Measurements from ENCODE around the gene KIFAP3.
"Not testable (repeated sequence)": the region's sequence is repeated elsewhere in the genome, so short reads cannot be mapped to it uniquely, and the experiment has no call there.

Gene KIFAP3

GRCh38 chr1:170064821-170065220 lies 9.7 kb downstream of the KIFAP3 start:
- Histone ChIP-seq H3K27ac (no peak overlapping the region), H4K20me1 (no peaks in the 10 kb centered on the region), H3K9me3 (0 out of 2 replicates have a peak, but pooled peaks cover 4% of the 10 kb centered on the region), H3K4me2 (no peak overlapping the region), H3K9ac (no peak overlapping the region), H3K27me3 (no peaks in the 10 kb centered on the region), H3K36me3 (no peaks in the 10 kb centered on the region), H3K4me3 (no peak overlapping the region), H3K4me1 (no peaks in the 10 kb centered on the region)
- TF ChIP-seq Cebpa-rat (IDR thresholded peaks at IDR 0.05) = no peak

- H3K9me3 ChIP-seq = 0 out of 2 replicates have a peak, but pooled peaks cover 4% of the 10 kb centered on the region
- H3K4me2 ChIP-seq = no peak overlapping the region
- no peaks in the 10 kb centered on the region for H3K4me1 ChIP-seq
- H3K4me3 ChIP-seq = no peak overlapping the region
- H3K9ac ChIP-seq = no peak overlapping the region
- no peak for TF ChIP-seq Cebpa-rat (IDR thresholded peaks at IDR 0.05)
- no peaks in the 10 kb centered on the region for H3K36me3 ChIP-seq
- H3K27me3 ChIP-seq = no peaks in the 10 kb centered on the region
- H4K20me1 ChIP-seq = no peaks in the 10 kb centered on the region
- no peak overlapping the region for H3K27ac ChIP-seq
Observed at GRCh38 chr1:170063109-170063826, 11.2 kb downstream of the KIFAP3 start.

- H3K4me2 ChIP-seq, H3K4me1 ChIP-seq, H3K27ac ChIP-seq, H3K9me3 ChIP-seq, H3K4me3 ChIP-seq, H3K27me3 ChIP-seq, H4K20me1 ChIP-seq, H3K36me3 ChIP-seq, H3K9ac ChIP-seq: not testable (repeated sequence)
Observed at GRCh38 chr1:170061676-170062075, 12.8 kb downstream of the KIFAP3 start.

GRCh38 chr1:170060015-170060520 lies 14.4 kb downstream of the KIFAP3 start:
- not testable (repeated sequence) for H4K20me1 ChIP-seq, H3K9me3 ChIP-seq

GRCh38 chr1:170049176-170049800 lies 25.2 kb downstream of the KIFAP3 start:
- no peaks in the 10 kb centered on the region for H3K4me1 ChIP-seq
- no peak for TF ChIP-seq Cebpa-rat (IDR thresholded peaks at IDR 0.05)
- no peaks in the 10 kb centered on the region for H3K27me3 ChIP-seq
- H3K36me3 ChIP-seq = peaks cover 14% of the 10 kb centered on the region; the same call in 1 of the 2 replicates
- no peak overlapping the region for H3K4me2 ChIP-seq
- no peaks in the 10 kb centered on the region for H4K20me1 ChIP-seq
- H3K9me3 ChIP-seq = no peaks in the 10 kb centered on the region
- H3K4me3 ChIP-seq = no peak overlapping the region
- no peak overlapping the region for H3K9ac ChIP-seq
- no peak overlapping the region for H3K27ac ChIP-seq

More at GRCh38 chr1:170060015-170060520, 14.4 kb downstream of the KIFAP3 start:
- H3K36me3 ChIP-seq, H3K27ac ChIP-seq, H3K4me2 ChIP-seq, H3K9ac ChIP-seq, H3K4me3 ChIP-seq, H3K4me1 ChIP-seq, H3K27me3 ChIP-seq: not testable (repeated sequence)

GRCh38 chr1:170048515-170048914 lies 26.0 kb downstream of the KIFAP3 start:
- Histone ChIP-seq H3K4me3 (no peak overlapping the region), H3K27me3 (no peaks in the 10 kb centered on the region), H3K9me3 (no peaks in the 10 kb centered on the region), H3K4me2 (no peak overlapping the region), H4K20me1 (no peaks in the 10 kb centered on the region), H3K4me1 (no peaks in the 10 kb centered on the region), H3K36me3 (peaks cover 20% of the 10 kb centered on the region), H3K9ac (no peak overlapping the region), H3K27ac (no peak overlapping the region)
- no peak for TF ChIP-seq Cebpa-rat (IDR thresholded peaks at IDR 0.05)

GRCh38 chr1:170044187-170044586 lies 30.3 kb downstream of the KIFAP3 start:
- H3K4me3 ChIP-seq = no peak overlapping the region
- no peaks in the 10 kb centered on the region for H4K20me1 ChIP-seq
- no peaks in the 10 kb centered on the region for H3K27me3 ChIP-seq
- no peaks in the 10 kb centered on the region for H3K9me3 ChIP-seq
- H3K9ac ChIP-seq = no peak overlapping the region
- TF ChIP-seq Cebpa-rat (IDR thresholded peaks at IDR 0.05) = no peak
- H3K4me2 ChIP-seq = no peak overlapping the region
- H3K36me3 ChIP-seq = peaks cover 20% of the 10 kb centered on the region
- no peak overlapping the region for H3K27ac ChIP-seq
- no peaks in the 10 kb centered on the region for H3K4me1 ChIP-seq

- Histone ChIP-seq H4K20me1 (no peaks in the 10 kb centered on the region), H3K9ac (no peak overlapping the region), H3K36me3 (peaks cover 17% of the 10 kb centered on the region), H3K4me3 (no peak overlapping the region), H3K4me1 (no peaks in the 10 kb centered on the region), H3K4me2 (no peak overlapping the region), H3K27ac (no peak overlapping the region), H3K27me3 (no peaks in the 10 kb centered on the region), H3K9me3 (no peaks in the 10 kb centered on the region)
- TF ChIP-seq Cebpa-rat (IDR thresholded peaks at IDR 0.05) = no peak
Observed at GRCh38 chr1:170041423-170042192, 32.9 kb downstream of the KIFAP3 start.

GRCh38 chr1:170032531-170033280 lies 41.8 kb downstream of the KIFAP3 start:
- no peak for TF ChIP-seq Cebpa-rat (IDR thresholded peaks at IDR 0.05)
- no peaks in the 10 kb centered on the region for H4K20me1 ChIP-seq
- H3K27ac ChIP-seq = no peak overlapping the region
- H3K4me2 ChIP-seq = no peak overlapping the region
- no peak overlapping the region for H3K4me3 ChIP-seq
- no peak overlapping the region for H3K9ac ChIP-seq
- no peaks in the 10 kb centered on the region for H3K4me1 ChIP-seq
- H3K9me3 ChIP-seq = peaks cover 3% of the 10 kb centered on the region; the same call in 1 of the 2 replicates
- 0 out of 2 replicates have a peak, but pooled peaks cover 5% of the 10 kb centered on the region for H3K36me3 ChIP-seq
- H3K27me3 ChIP-seq = no peaks in the 10 kb centered on the region

All from BLaER1 (cell line).